Type B pancreatic cell (in vitro differentiated cells): ENCODE measurements around the gene C14orf132. TPM values are rescaled to one million over a fixed set of nuclear protein-coding genes. Genes with fewer than 3 reads are reported as not detected.

Source experiments
- DNase-seq: peaks from one replicate; pipeline ENCODE4 v3.0.0; 2021; ENCODE audit warnings: mixed read lengths; ENCODE audit not compliant: unreplicated experiment; ENCODE audit errors: extremely low spot score
- H3K27ac Mint-ChIP-seq: 2 replicates; pipeline ENCODE4 v1.8.0; 2021; ENCODE audit warnings: mild to moderate bottlenecking, mixed read lengths
- H3K27me3 Mint-ChIP-seq: 2 replicates; pipeline ENCODE4 v1.8.0; 2021; ENCODE audit warnings: mixed read lengths
- H3K36me3 Mint-ChIP-seq: 2 replicates; pipeline ENCODE4 v1.8.0; 2021; ENCODE audit warnings: mixed read lengths
- H3K4me1 Mint-ChIP-seq: one replicate; pipeline ENCODE4 v1.8.0; 2021; ENCODE audit warnings: mixed read lengths; ENCODE audit not compliant: unreplicated experiment
- H3K4me3 Mint-ChIP-seq: 2 replicates; pipeline ENCODE4 v1.8.0; 2021; ENCODE audit warnings: mild to moderate bottlenecking, mixed read lengths
- H3K9me3 Mint-ChIP-seq: 2 replicates; pipeline ENCODE4 v1.8.0; 2021; ENCODE audit warnings: mixed read lengths
- CTCF ChIP-seq: fragments of 200-600 bp; sonication (generic); conservative IDR thresholded peaks from 2 replicates; pipeline ENCODE4 v1.5.0; 2021; ENCODE audit warnings: antibody characterized with exemption, mild to moderate bottlenecking
- total RNA-seq: library from RNA; stranded (reverse); gene quantifications from 2 replicates; pipeline ENCODE4 v1.2.1, GENCODE V29; 2021; ENCODE audit warnings: low replicate concordance

C14orf132 gene
- total RNA-seq, 1 donor from 2014 or later: 57.4 TPM

GRCh38 chr14:96017882-96018281, 21.3 kb upstream of the C14orf132 start:
- Mint-ChIP-seq H3K27me3 (peaks cover 56% of the 10 kb centered on the region), H3K36me3 (no peaks in the 10 kb centered on the region), H3K4me1 (peaks cover 11% of the 10 kb centered on the region), H3K9me3 (peaks cover 5% of the 10 kb centered on the region), H3K4me3 (no peak overlapping the region), H3K27ac (no peak overlapping the region)
- DNase-seq: no peak
- no peak for TF ChIP-seq CTCF

GRCh38 chr14:96027431-96028355, 11.5 kb upstream of the C14orf132 start:
- peaks cover 4% of the 10 kb centered on the region for H3K4me1 Mint-ChIP-seq
- H3K4me3 Mint-ChIP-seq: no peak overlapping the region
- no peak for DNase-seq
- no peaks in the 10 kb centered on the region for H3K9me3 Mint-ChIP-seq
- H3K27me3 Mint-ChIP-seq: peaks cover 41% of the 10 kb centered on the region
- TF ChIP-seq CTCF: no peak
- H3K36me3 Mint-ChIP-seq: no peaks in the 10 kb centered on the region
- no peak overlapping the region for H3K27ac Mint-ChIP-seq

GRCh38 chr14:96029089-96029645, 10.0 kb upstream of the C14orf132 start:
- no peak overlapping the region for H3K4me3 Mint-ChIP-seq
- H3K27me3 Mint-ChIP-seq: peaks cover 33% of the 10 kb centered on the region
- H3K36me3 Mint-ChIP-seq: no peaks in the 10 kb centered on the region
- DNase-seq: no peak
- TF ChIP-seq CTCF: no peak
- peaks cover 4% of the 10 kb centered on the region for H3K4me1 Mint-ChIP-seq
- no peak overlapping the region for H3K27ac Mint-ChIP-seq
- no peaks in the 10 kb centered on the region for H3K9me3 Mint-ChIP-seq

GRCh38 chr14:96030108-96030760, 8.9 kb upstream of the C14orf132 start:
- no peak overlapping the region for H3K27ac Mint-ChIP-seq

GRCh38 chr14:96031691-96032090, 7.5 kb upstream of the C14orf132 start:
- Mint-ChIP-seq H3K36me3 (no peaks in the 10 kb centered on the region), H3K9me3 (no peaks in the 10 kb centered on the region), H3K27ac (no peak overlapping the region), H3K4me3 (no peak overlapping the region), H3K4me1 (peaks cover 4% of the 10 kb centered on the region), H3K27me3 (peaks cover 25% of the 10 kb centered on the region)
- no peak for TF ChIP-seq CTCF
- DNase-seq: no peak

More at GRCh38 chr14:96030108-96030760, 8.9 kb upstream of the C14orf132 start:
- Mint-ChIP-seq H3K4me1 (peaks cover 4% of the 10 kb centered on the region), H3K36me3 (no peaks in the 10 kb centered on the region), H3K4me3 (no peak overlapping the region), H3K27me3 (peaks cover 26% of the 10 kb centered on the region), H3K9me3 (no peaks in the 10 kb centered on the region)
- TF ChIP-seq CTCF: no peak
- no peak for DNase-seq
